ENCODE data around the gene SUPT20HL1.

The SUPT20HL1 gene

GRCh38 chrX:24325231-24325630 is 35.2 kb upstream of the SUPT20HL1 start:
- no peak for DNase-seq (ENCODE audit: low spot score)
- Histone ChIP-seq H3K27ac (no peak overlapping the region), H3K4me3 (no peak overlapping the region)
- no peak for TF ChIP-seq CTCF (IDR thresholded peaks at IDR 0.05)

GRCh38 chrX:24332878-24333277 is 27.6 kb upstream of the SUPT20HL1 start:
- no peak for DNase-seq (ENCODE audit: low spot score)
- no peak overlapping the region for H3K27ac ChIP-seq
- no peak overlapping the region for H3K4me3 ChIP-seq
- TF ChIP-seq CTCF (IDR thresholded peaks at IDR 0.05): no peak

- no peak for DNase-seq (ENCODE audit: low spot score)
- H3K27ac ChIP-seq: no peak overlapping the region
- H3K4me3 ChIP-seq: no peak overlapping the region
- no peak for TF ChIP-seq CTCF (IDR thresholded peaks at IDR 0.05)
These were observed 27.1 kb upstream of the SUPT20HL1 start for GRCh38 chrX:24333371-24333770.

- TF ChIP-seq CTCF (IDR thresholded peaks at IDR 0.05): no peak
- no peak overlapping the region for H3K27ac ChIP-seq
- no peak for DNase-seq (ENCODE audit: low spot score)
These were observed 26.0 kb upstream of the SUPT20HL1 start for GRCh38 chrX:24334461-24334860.

GRCh38 chrX:24335871-24336270 is 24.6 kb upstream of the SUPT20HL1 start:
- no peak overlapping the region for H3K4me3 ChIP-seq
- no peak overlapping the region for H3K27ac ChIP-seq
- TF ChIP-seq CTCF (IDR thresholded peaks at IDR 0.05): no peak
- no peak for DNase-seq (ENCODE audit: low spot score)

More at GRCh38 chrX:24334461-24334860, 26.0 kb upstream of the SUPT20HL1 start:
- no peak overlapping the region for H3K4me3 ChIP-seq

GRCh38 chrX:24339911-24340310 is 20.5 kb upstream of the SUPT20HL1 start:
- no peak for DNase-seq (ENCODE audit: low spot score)
- TF ChIP-seq CTCF (IDR thresholded peaks at IDR 0.05): no peak
- H3K27ac ChIP-seq: no peak overlapping the region
- H3K4me3 ChIP-seq: no peak overlapping the region

- DNase-seq (ENCODE audit: low spot score): no peak
- no peak for TF ChIP-seq CTCF (IDR thresholded peaks at IDR 0.05)
- Histone ChIP-seq H3K4me3 (no peak overlapping the region), H3K27ac (no peak overlapping the region)
These were observed 19.9 kb upstream of the SUPT20HL1 start for GRCh38 chrX:24340501-24340900.
